CD4-positive, alpha-beta T cell treated with Interleukin-12 subunit alpha and Interleukin-12 subunit beta, for 1 hour (primary cell): ENCODE data around the gene NCOA6.

Experiments
- DNase-seq: peaks from one replicate; pipeline ENCODE4 v3.0.0-alpha.2; 2020

The NCOA6 gene

DNA sequence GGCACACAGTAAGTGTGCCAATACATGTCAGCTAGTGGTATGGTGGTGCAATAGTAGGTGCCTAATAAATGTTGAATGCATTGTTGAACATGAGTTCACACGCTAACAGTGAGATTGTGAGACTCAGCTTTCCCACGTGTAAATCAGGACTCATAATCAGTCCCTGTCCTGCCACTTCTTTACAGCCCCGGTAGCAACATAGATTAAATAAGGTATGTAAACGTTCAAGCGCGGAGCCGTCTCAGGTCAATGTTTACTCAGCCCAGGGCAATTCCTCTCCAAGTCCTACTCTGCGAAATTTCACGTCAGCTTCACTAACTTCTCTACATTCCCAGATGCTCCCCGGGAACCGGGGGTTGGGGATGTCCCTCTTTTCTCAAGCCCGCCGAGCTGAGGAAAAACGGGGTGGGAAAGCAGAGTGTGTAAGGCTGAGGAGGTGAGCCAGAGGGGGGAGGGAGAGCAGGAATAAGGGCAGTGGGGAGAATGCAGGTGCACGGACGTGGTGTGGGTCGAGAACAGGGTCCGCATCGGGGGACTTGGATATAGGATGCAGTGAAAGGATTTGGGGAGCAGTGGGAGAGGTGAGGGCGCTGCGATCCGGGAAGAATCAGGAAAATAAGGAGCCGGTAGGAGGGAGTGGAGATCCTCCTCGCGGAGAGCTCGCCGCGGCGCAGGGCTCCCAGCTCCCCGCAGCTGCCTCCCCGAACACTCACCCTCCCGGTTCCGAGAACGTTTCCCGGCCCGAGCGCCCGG lies 121.9 kb downstream of the NCOA6 start:
- DNase-seq: no peak

DNA sequence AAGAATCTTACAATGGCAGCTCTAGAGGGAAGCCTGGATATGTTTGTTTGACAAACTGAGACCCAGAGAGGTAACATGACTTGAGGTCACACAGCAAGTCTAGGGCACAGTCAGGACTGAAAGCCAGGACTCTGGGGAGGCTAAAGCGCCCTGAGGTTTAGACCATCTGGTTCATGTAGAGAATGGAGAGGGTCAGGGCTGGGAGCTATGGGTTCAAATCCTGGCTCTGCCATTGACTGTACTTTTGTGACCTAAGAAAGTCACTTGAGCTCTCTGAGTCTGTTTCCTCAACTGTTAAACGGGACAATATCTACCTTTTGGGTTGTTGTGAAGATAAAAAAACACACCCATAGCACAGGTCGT lies 122.4 kb downstream of the NCOA6 start:
- no peak for DNase-seq

DNA sequence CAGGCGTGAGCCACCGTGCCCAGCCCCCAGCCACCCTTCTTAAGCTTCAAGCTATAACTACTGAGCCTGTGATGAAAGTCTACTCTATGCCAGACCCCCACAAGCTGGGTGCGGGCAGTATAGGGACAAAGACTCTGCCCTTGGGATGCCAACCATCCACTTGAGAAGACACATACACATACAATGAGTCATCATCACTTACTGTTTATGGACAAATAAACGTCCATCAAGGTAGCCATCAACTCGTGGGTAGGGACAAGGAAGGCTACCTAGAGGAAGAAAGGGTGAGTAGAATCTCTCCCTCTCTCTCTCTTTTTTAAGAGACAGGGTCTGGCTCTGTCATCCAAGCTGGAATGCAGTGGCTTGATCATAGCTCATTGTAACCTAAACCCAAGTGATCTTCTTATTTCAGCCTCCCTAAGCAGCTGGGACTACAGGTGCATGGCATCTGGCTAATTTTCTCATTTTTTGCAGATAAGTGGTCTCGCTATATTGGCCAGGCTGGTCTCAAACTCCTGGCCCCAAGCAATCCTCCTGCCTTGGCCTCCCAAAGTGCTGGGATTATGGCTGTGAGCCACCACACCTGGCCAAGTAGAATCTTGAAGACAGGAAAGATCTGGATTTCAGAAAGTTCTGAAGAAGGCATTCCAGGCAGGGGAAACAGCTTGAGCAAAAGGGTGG lies 123.9 kb downstream of the NCOA6 start:
- no peak for DNase-seq

DNA sequence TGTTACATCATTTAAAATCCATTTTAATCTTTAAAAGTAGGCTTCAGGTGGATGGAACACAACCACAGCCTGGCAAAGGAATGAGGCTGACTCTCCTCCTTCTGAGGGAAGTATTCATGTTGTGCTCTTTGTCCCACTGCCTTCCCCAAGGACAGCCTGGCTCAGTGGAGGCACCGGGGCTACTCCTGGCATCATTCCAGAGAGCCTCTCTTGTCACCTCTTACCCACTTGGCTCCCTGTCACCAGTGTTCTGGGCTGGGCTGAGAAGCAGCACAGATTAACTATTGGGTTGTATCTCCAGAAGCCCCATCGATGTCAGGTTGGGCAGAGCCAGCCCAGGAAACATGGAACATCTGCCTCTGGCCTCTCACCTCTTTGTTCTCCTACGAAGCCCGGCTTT lies 132.0 kb downstream of the NCOA6 start:
- no peak for DNase-seq

DNA sequence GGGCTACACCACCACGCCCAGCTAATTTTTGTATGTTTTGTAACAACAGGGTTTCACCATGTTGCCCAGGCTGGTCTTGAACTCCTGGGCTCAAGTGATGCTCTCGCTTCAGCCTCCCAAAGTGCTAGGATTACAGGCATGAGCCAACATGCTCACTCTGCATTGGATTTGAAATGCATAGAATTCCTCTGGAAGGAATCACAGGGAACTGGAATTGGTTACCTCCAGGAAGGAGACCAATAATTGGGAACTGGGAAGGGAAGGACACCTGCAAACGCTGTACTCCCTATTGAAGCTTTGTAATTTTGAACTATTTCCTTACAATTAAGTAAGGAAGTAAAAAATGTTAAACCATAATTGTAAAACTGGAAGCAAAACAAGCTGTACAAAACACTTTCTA lies 133.6 kb downstream of the NCOA6 start:
- no peak for DNase-seq

DNA sequence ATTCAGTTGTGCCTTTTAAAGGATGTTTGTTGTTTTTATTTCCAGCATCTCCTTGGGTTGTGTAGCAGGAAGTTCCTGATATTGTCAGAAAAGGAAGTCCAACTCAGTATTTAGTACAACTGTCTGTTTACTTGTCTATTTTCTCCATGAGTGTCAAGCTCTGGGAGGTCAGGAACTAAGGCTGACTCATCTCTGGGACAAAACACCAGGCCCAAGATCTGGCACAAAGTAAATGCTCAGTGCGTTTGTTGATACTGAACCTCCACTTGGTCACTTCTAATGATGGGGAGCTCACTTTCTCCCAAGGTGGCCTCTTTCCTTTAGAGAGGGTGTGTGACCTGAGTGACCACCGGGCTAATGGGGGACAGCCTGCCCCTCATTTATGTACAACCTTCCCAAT lies 136.0 kb downstream of the NCOA6 start:
- no peak for DNase-seq

DNA sequence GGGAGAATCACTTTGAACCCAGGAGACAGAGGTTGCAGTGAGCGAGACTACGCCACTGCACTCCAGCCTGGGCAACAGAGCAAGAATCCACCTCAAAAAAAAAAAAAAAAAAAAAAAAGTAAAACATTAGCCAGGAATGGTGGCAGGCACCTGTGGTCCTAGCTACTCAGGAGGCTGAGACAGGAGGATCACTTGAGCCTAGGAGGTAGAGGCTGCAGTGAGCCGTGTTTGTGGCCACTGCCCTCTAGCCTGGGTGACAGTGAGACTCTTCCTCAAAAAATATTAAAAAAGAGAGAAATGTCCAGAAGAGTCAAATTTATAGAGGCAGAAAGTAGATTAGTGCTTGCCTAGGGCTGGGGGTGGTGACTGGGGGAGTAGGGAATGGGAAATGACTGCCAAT lies 141.8 kb downstream of the NCOA6 start:
- DNase-seq: no peak

DNA sequence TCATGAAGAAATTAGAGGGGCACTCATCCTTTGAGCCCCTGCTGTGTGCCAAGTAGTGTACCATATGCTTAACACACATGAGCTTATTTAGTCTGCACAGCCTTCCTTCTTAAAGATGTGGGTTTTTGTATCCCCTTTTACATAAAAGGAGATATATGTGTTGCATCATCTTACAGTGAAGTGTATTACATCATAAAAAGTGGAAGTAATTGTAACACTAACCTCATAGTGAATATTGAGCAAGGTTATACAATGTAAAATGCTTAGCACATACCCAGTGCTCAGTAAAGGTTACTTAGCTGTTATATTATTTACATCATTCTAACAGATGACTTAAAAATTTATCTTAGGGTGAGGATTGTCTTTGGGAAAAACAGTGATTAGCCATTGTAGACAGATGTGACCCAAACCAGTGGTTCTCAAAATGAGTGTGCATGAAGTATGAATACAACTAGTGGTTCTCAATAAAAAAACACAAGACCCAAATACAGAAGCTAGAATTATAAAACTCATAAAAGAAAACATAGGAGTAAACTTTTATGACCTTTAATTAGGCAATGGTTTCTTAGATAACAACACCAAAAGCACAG lies 144.8 kb downstream of the NCOA6 start:
- no peak for DNase-seq

DNA sequence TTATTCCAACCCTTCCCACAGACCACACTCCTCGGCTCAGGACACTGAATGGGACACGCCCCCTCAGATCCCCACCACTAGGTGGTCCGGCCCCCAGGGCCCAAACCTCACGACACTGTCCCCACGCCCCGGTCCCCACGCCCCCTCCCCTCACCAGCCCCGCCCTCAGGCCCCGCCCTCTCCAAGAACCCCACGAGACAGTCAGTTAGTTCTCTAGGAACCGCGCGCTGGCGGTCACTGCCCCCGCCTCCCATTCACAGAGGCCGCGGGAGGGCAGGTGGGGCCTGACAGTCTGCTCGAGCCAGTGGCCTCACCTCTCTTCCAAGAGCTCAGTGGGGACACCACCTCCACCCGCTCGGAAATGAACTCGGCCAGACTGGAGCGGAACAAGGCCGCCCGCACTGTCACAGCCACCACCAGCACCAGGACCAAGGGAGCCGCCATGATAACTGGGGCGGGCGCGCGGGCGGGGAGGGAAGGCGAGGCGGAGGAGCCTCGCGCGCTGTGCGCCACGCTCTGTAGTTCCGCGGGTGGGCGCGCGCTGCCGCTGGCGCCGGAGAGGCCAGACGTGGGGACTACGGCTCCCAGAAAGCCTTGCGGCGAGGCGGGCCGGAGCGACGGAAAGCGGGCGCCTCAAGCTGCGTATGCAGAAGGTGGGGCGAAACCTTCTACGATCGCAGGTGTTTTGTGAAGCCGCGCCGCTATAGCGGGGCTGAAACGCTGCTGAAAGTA lies 148.6 kb downstream of the NCOA6 start, which contains the start of gene PIGU:
Gene PIGU, minus strand, starts transcription at position 451 of the 732 bp plus-strand sequence. Its CDS starts 7 bp downstream, at position 444.
- DNase-seq: peak; percentile 96

DNA sequence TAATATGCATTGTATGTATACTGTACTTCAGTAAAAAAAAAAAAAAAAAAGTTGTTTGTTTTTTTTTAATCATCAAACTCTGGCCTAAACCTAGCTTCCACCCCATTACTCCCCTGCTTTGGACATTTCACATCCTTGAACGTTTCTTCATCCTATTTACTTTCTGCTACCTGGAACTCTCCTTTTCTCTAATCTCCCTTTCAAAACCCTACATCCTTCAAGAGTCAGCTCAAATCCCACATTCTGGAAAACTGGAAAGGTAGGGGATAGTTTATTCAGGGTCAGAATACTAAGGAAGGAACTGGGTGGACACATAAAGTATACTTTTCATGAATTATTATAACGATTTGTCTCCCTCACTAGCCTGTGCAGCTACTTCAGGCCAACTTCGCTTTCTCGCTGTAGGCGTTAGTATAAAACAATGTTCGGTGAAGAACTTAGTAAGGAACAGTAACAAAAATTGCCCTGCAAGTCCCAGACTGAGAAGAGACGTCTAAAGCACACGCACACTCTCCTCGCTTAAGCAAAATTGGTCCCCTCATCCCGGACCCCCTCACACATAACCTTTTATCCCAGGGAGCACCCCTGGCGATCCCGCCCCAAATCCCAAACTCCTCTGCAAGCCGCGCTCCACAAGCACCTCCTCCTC lies 149.3 kb downstream of the NCOA6 start:
- no peak for DNase-seq

DNA sequence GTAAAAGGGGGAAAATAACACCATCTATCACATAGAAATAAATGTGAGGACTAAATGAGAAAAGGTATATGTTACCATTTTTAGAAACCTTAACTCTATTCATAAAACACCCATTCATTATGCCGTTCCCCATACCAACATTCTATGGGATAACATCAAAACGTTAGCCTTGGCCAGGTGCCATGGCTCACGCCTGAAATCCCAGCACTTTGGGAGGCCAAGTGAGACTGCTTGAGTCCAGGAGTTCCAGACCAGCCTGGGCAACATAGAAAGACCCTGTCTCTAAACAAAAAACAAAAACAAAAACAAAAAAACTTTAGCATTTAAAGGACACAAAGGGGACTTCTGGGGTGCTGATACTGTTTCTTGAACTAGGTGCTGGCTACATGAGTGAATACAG lies 149.9 kb downstream of the NCOA6 start:
- DNase-seq: no peak

DNA sequence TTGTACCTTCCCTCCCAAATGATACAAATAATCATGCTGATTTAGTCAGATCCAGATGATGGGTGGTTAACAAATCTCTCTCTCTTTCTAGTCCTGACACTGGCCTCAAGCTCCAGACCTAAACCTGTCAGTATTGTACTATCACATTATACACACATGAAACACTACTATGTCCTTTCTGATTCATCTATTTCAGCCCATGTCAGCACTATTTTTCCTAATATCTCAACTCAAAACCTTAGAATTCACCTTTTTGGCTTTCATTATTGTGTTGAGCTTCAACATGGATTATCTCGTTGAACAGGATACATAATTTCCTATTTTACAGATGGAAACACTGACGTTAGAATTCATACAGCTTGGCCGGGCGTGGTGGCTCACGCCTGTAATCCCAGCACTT lies 152.0 kb downstream of the NCOA6 start:
- DNase-seq: no peak

DNA sequence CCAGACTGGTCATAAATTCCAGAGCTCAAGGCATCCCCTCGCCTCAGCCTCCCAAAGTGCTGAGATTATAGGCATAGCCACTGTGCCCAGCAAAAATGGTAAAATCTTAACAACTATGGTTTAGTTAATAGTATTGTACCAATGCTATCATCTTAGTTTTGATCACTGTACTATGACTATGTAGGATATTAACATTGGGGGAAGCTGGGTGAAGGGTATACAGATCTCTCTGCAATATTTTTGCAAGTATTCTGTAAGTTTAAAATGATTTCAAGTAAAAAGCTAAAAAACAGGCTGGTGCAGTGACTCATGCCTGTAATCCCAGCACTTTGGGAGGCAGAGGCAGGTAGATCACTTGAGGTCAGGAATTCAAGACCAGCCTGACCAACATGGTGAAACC lies 156.4 kb downstream of the NCOA6 start:
- DNase-seq: no peak
